HepG2 (cell line): Measurements from ENCODE around the gene ASTN2. TPM values are rescaled to one million over a fixed set of nuclear protein-coding genes. Genes with fewer than 3 reads are reported as not detected.

Experiments used
- ATAC-seq: fragments of 200-7000 bp; cut with Tn5 transposase; 3 replicates; pipeline ENCODE4 v1.9.1; 2020; ENCODE audit warnings: mild to moderate bottlenecking, moderate library complexity
- BruUV-seq: library from RNA; stranded (reverse); fragments of 400-500 nt; replicated peaks from 2 replicates; lab custom pipeline; 2021; lab: Mats Ljungman, UMichigan
- CTCF ChIA-PET: fragments of 300-600 bp; formaldehyde crosslinking; extraction: SDS; loops from one replicate; lab custom pipeline; 2021; ENCODE audit warnings: low total read pairs, inconsistent platforms, low intra/inter-chr PET ratio; lab: Yijun Ruan, JAX
- POLR2A ChIA-PET: fragments of 350-600 bp; sonication (Branson Sonifier 250); formaldehyde crosslinking; loops from one replicate; lab custom pipeline; 2020; ENCODE audit warnings: antibody characterized with exemption, inconsistent platforms; lab: Yijun Ruan, JAX
- DNase-seq: peaks from one replicate; pipeline ENCODE4 v3.0.0-alpha.2; 2015; ENCODE audit warnings: low spot score
- FAIRE-seq: peaks from 3 replicates; lab custom pipeline; 2011; peaks lifted over from hg19 to GRCh38; lab: Jason Lieb, UNC
- H2AFZ ChIP-seq: one replicate; pipeline ENCODE4 v1.6.1; 2011; ENCODE audit warnings: low read length, inconsistent platforms
- H3K27ac ChIP-seq: fragments of 300-600 bp; 3 replicates; pipeline ENCODE4 v1.8.0; 2011; ENCODE audit warnings: mixed run types, mild to moderate bottlenecking, mixed read lengths, low read length, inconsistent platforms; ENCODE audit not compliant: insufficient read depth; ENCODE audit errors: extremely low read length
- H3K27me3 ChIP-seq, 2 experiments: fragments of 200-600 bp in 1 of 2; 2 replicates in 1 of 2; 3 replicates in 1 of 2; pipeline versions ENCODE4 v1.6.0 to v1.8.0; 2011; ENCODE audit warnings: low read length in 2 of 2, mild to moderate bottlenecking in 2 of 2, moderate library complexity in 2 of 2, inconsistent platforms in 1 of 2; ENCODE audit not compliant: insufficient read depth in 2 of 2, control insufficient read depth in 1 of 2
- H3K36me3 ChIP-seq, 2 experiments: fragments of 200-600 bp in 1 of 2; replicated peaks in 1 of 2; 2 replicates in 1 of 2; 3 replicates in 1 of 2; pipeline versions ENCODE4 v1.5.1 to v1.8.0; 2011; ENCODE audit warnings: low read length in 2 of 2, inconsistent platforms in 1 of 2; ENCODE audit not compliant: insufficient read depth in 2 of 2, control insufficient read depth in 1 of 2
- H3K4me1 ChIP-seq: 2 replicates; pipeline ENCODE4 v1.5.1; 2012; ENCODE audit warnings: low read length, inconsistent platforms; ENCODE audit not compliant: insufficient read depth
- H3K4me2 ChIP-seq: 2 replicates; pipeline ENCODE4 v1.6.0; 2011; ENCODE audit warnings: low read depth, low read length, inconsistent platforms
- H3K4me3 ChIP-seq, 3 experiments: fragments of 200-600 bp in 1 of 3; sonication (generic), shearing (Covaris generic) in 1 of 3; replicated peaks in 1 of 3; 2 replicates each; pipeline ENCODE4 v1.5.1; 2011 to 2016; ENCODE audit warnings: low read length in 3 of 3, inconsistent platforms in 2 of 3, low read depth in 2 of 3, mild to moderate bottlenecking in 2 of 3, control low read depth in 1 of 3, mixed read lengths in 1 of 3; ENCODE audit not compliant: insufficient read depth in 1 of 3
- H3K79me2 ChIP-seq: one replicate; pipeline ENCODE4 v1.6.1; 2011; ENCODE audit warnings: low read length, inconsistent platforms; ENCODE audit not compliant: insufficient read depth
- H3K9ac ChIP-seq: 2 replicates; pipeline ENCODE4 v1.6.0; 2011; ENCODE audit warnings: mild to moderate bottlenecking, low read depth, low read length, inconsistent platforms; ENCODE audit not compliant: insufficient read depth
- H3K9me3 ChIP-seq: 2 replicates; pipeline ENCODE4 v1.5.1; 2012; ENCODE audit warnings: mild to moderate bottlenecking, low read length
- H4K20me1 ChIP-seq: 2 replicates; pipeline ENCODE4 v1.6.0; 2011; ENCODE audit warnings: inconsistent platforms, mild to moderate bottlenecking, low read length, moderate library complexity; ENCODE audit not compliant: insufficient read depth
- CEBPB ChIP-seq: IDR thresholded peaks from 2 replicates; pipeline ENCODE4 v1.6.1; 2011; ENCODE audit warnings: low read depth, low read length, improper control_type of control experiment, borderline replicate concordance
- FOXP4 ChIP-seq: sonication (generic); formaldehyde crosslinking; IDR thresholded peaks from 2 replicates; pipeline ENCODE4 v1.4.0; 2020; ENCODE audit warnings: missing genetic modification reagents
- HNRNPLL ChIP-seq: fragments of 200-400 bp; formaldehyde crosslinking; IDR thresholded peaks from 2 replicates; pipeline ENCODE4 v1.6.1; 2017; ENCODE audit warnings: mild to moderate bottlenecking, low read depth, low read length; ENCODE audit not compliant: poor library complexity, severe bottlenecking
- IKZF1 ChIP-seq: fragments of 450-650 bp; IDR thresholded peaks from 2 replicates; pipeline ENCODE4 v1.7.1; 2016
- NFE2L1 ChIP-seq: sonication (generic); formaldehyde crosslinking; IDR thresholded peaks from 2 replicates; pipeline ENCODE4 v1.4.0; 2020; ENCODE audit warnings: missing genetic modification reagents, mild to moderate bottlenecking, borderline replicate concordance
- SNRNP70 ChIP-seq: fragments of 200-400 bp; formaldehyde crosslinking; IDR thresholded peaks from 2 replicates; pipeline ENCODE4 v1.6.1; 2017; ENCODE audit warnings: mild to moderate bottlenecking, low read depth, low read length, moderate library complexity
- WGBS: methylation state at CpG from one replicate; pipeline ENCODE4 v1.1.6; 2017; ENCODE audit warnings: low lambda C conversion rate; 5-methylcytosine and 5-hydroxymethylcytosine counted together
- in situ Hi-C: cut with HindIII; loops from 2 replicates; pipeline ENCODE4 v1.10.0; 2017; ENCODE audit warnings: low pct_unique_long_range_greater_than_20kb; ENCODE audit not compliant: extremely low pct_ligation_motif_present
- intact Hi-C: fragments of 100-400 bp; cut with micrococcal nuclease; formaldehyde crosslinking; loops from one replicate; pipeline ENCODE4 v1.10.0; 2022; ENCODE audit not compliant: unreplicated experiment
- polyA plus RNA-seq, 8 experiments: library from polyadenylated mRNA; depleted of rRNA in 3 of 8; stranded (reverse) in 7 of 8; unstranded in 1 of 8; fragments of >200 nt; fragmentation: Illumina TruSeq in 4 of 8; extraction: Trizol in 4 of 8; gene quantifications; 2 replicates each; pipeline versions ENCODE4 v1.2.1 to v1.2.3, GENCODE V29; 2011 to 2016; ENCODE audit warnings: low read depth in 4 of 8, missing spikeins in 1 of 8, mixed read lengths in 1 of 8; ENCODE audit not compliant: insufficient read depth in 1 of 8
- total RNA-seq, 5 experiments: library from RNA; depleted of rRNA; stranded (reverse); fragments of >200 nt; fragmentation: Illumina TruSeq; extraction: Trizol; gene quantifications; 2 replicates each; pipeline ENCODE4 v1.2.3, GENCODE V29; 2016; ENCODE audit warnings: low read depth in 1 of 5
- TF ChIP-seq, protein P1 (sequence below): sonication (generic); formaldehyde crosslinking; IDR thresholded peaks from 2 replicates; pipeline ENCODE4 v1.4.0; 2020; ENCODE audit warnings: missing genetic modification reagents

The ASTN2 gene
- total and polyA plus RNA-seq, 2 of the 13 experiments (the other 11 are each of a cell fraction or from before 2014, with no cell fraction given) = 5.2 to 13.5 TPM

DNA sequence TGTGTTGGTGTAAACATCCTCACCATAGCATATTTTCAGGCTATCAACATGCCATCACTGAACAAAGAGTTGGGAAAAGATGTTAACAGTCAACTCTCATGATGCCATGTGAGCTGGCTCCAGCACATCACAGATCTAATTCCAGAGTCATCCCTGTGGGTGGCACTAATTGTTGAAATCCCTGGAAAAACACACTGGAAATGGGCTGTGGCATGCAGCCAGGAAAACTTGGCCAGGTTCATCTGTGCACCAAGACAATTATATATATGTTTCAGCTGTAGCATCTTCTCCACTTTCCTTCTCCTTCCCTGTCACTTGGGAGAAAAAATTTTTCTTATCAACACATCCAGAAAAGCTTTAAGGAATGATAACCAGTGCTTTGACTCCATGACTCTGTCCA, 414.0 kb downstream of the ASTN2 start (continued):
- TF ChIP-seq, protein P1, sequence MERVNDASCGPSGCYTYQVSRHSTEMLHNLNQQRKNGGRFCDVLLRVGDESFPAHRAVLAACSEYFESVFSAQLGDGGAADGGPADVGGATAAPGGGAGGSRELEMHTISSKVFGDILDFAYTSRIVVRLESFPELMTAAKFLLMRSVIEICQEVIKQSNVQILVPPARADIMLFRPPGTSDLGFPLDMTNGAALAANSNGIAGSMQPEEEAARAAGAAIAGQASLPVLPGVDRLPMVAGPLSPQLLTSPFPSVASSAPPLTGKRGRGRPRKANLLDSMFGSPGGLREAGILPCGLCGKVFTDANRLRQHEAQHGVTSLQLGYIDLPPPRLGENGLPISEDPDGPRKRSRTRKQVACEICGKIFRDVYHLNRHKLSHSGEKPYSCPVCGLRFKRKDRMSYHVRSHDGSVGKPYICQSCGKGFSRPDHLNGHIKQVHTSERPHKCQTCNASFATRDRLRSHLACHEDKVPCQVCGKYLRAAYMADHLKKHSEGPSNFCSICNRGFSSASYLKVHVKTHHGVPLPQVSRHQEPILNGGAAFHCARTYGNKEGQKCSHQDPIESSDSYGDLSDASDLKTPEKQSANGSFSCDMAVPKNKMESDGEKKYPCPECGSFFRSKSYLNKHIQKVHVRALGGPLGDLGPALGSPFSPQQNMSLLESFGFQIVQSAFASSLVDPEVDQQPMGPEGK = no peak
- no peak for TF ChIP-seq FOXP4 (CRISPR knock-in tag)
- no peak for TF ChIP-seq IKZF1
- TF ChIP-seq HNRNPLL = no peak
- TF ChIP-seq NFE2L1 (CRISPR knock-in tag) = no peak

DNA sequence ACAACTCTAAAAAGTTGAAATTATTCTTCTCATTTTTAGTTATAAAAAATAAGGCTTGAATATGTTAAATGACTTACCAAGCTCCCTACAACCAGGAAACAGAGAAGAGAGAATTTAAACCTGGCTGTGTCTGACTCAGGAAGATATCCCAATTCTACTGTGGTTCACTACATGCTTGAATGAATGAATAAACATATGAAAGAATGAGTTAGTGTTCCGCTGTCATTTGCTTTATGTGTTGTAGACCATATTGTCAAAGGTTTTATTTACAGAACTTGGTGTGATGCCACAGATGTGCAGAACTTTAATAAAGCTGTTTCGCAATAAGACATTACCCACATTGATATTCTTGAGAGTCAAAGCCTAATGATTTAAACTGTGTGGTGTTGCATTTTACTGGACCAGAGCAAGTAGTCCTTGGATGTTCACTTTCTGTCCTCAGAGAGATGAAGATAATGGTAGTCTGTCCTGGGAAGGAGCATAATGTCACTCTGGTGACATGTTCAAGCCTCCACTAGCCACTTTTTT, 414.6 kb downstream of the ASTN2 start:
- ATAC-seq = no peak
- no peak for DNase-seq
- no peak for FAIRE-seq
- ChIA-PET POLR2A (no interaction called here), CTCF (no interaction called here)
- intact Hi-C loops = no loop called here
- in situ Hi-C loops = no loop called here
- Histone ChIP-seq H3K4me3 (no peak overlapping the region), H3K36me3 (no peaks in the 10 kb centered on the region), H3K4me2 (no peak overlapping the region), H4K20me1 (no peaks in the 10 kb centered on the region), H3K27ac (no peak overlapping the region), H2AFZ (no peak overlapping the region), H3K27me3 (no peaks in the 10 kb centered on the region), H3K4me1 (no peaks in the 10 kb centered on the region), H3K9me3 (no peaks in the 10 kb centered on the region), H3K9ac (no peak overlapping the region), H3K79me2 (no peaks in the 10 kb centered on the region)
- WGBS = 17% methylated on average over 2 of the region's 2 CpGs
- peak; percentile 64 for TF ChIP-seq CEBPB
- no peak for TF ChIP-seq SNRNP70
- no TSS peak for BruUV-seq
